GM18909 (cell line): Measurements from ENCODE around the gene KIF23.
A peak's percentile ranks its signal among the peaks of the same experiment; 100 is the strongest.
"Not testable (repeated sequence)": the region's sequence is repeated elsewhere in the genome, so short reads cannot be mapped to it uniquely, and the experiment has no call there.

Experiments
- ATAC-seq: cut with Tn5 transposase; IDR thresholded peaks from one replicate; pipeline ENCODE4 v1.9.1; 2021; ENCODE audit warnings: mild to moderate bottlenecking; ENCODE audit not compliant: unreplicated experiment, poor library complexity

KIF23 gene

GRCh38 chr15:69413822-69414700, at the start of gene KIF23:
Gene KIF23, plus strand, starts transcription at chr15:69414349. Its CDS starts 117 bp downstream, at chr15:69414466.
- peak; percentile 93 for ATAC-seq

DNA sequence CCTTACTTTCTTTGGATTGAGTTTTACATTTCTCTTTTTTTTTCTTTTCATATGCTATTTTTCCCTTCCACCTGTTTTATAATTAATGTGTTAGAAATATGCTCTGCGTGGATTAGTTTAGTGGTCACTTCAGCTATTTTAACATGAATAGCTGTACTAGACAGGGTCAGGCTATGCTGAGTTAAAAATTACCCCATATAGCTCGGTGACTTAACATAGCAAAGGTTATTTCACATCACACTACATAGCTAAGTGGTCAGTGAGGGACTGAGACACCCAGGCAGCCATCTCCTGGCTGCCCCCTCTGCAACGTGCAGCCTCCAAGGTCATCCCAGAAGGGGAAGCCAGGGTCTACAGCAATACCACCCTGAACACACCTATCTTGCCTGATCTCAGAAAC, 46.9 kb upstream of the KIF23 start:
- ATAC-seq = no peak

DNA sequence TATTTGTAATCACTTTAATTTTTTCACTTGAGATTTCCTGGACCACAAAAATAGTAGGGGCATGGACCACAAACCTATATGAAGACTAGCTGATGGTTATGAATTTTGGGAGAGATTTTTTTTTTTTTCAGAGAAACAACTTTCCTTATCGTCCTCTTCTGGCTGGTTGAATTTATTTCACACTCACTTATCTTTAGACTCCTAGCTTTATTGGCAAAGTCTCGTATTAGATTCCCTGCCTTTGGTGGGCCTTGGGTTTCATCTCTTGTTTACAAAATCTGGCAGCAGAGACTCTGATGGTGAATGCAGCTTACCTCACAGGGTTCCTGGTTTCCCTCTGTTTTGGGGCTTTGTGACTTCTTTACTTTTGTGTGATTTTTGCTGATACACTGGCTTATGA, 44.5 kb upstream of the KIF23 start:
- no peak for ATAC-seq

DNA sequence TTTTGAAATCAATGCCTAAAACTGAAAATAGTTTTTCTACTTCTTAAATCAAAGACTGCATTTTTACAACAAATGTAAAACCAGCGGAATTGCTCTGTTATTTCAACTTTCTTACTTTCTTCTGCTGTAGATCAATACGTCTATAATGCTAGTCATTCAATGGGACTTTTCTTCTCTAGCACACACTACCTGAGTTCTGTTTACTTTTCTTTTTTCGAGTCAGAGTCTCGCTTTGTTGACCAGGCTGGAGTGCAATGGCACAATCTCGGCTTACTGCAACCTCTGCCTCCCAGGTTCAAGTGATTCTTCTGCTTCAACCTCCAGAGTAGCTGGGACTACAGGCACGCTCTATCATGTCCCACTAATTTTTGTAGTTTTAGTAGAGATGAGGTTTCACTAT, 40.7 kb upstream of the KIF23 start:
- ATAC-seq = no peak

GRCh38 chr15:69375151-69375790, 38.9 kb upstream of the KIF23 start:
- no peak for ATAC-seq

DNA sequence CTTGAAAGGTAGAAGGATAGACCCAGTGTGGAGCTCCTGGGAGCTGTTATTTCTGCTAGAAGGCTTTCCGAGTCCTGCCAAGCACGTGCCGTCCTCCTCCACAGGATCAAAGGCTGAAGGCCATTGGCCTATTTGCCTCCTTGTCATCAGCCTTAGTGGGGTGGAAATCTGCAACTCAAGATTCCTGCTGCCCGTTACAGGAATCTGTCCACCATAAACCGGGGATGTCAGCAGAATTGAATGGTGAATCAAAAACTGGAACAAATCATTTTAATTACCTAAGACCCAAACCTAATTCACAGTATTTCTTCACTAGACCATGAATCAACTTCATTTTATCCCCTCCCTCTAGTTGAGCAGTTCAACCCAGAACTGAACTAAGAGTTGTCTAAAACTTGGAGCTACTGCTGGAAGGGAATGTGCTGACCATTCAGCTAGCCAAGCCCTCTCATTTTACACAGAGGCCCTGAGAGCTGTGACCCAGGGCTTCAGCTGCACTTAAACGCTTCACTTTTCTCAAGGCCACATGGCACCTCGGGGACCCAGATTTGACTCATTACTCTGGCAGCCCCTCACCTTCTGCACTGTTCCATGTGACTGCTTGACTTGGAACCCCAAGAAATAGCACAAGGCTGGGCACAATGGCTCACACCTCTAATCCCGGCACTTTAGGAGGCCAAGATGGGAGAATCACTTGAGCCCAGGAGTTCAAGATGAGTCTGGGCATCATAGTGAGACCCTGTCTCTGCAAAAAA, 36.8 kb upstream of the KIF23 start:
- no peak for ATAC-seq

- no peak for ATAC-seq
Observed at GRCh38 chr15:69380100-69380725, 33.9 kb upstream of the KIF23 start.

- no peak for ATAC-seq
Observed at GRCh38 chr15:69380726-69381105, 33.4 kb upstream of the KIF23 start.

DNA sequence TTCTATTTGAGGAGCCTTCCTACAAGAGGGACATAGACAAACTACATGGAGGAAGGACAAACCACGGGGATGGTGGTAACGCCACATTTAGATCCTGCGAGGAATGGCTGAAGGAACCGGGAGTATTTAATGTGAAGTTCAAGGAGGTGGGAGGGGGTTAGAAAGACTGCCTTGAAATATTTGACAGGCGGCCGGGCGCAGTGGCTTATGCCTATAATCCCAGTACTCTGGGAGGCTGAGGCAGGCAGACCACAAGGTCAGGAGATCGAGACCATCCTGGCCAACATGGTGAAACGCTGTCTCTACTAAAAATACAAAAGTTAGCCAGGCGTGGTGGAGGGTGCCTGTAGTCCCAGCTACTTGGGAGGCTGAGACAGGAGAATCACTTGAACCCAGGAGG, 32.0 kb upstream of the KIF23 start:
- not testable (repeated sequence) for ATAC-seq

GRCh38 chr15:69384066-69384465, 30.1 kb upstream of the KIF23 start:
- ATAC-seq = not testable (repeated sequence)

- no peak for ATAC-seq
Observed at GRCh38 chr15:69384626-69385598, 29.2 kb upstream of the KIF23 start.

- no peak for ATAC-seq
Observed at GRCh38 chr15:69385831-69386230, 28.3 kb upstream of the KIF23 start.

- no peak for ATAC-seq
Observed at GRCh38 chr15:69386284-69386683, 27.9 kb upstream of the KIF23 start.

DNA sequence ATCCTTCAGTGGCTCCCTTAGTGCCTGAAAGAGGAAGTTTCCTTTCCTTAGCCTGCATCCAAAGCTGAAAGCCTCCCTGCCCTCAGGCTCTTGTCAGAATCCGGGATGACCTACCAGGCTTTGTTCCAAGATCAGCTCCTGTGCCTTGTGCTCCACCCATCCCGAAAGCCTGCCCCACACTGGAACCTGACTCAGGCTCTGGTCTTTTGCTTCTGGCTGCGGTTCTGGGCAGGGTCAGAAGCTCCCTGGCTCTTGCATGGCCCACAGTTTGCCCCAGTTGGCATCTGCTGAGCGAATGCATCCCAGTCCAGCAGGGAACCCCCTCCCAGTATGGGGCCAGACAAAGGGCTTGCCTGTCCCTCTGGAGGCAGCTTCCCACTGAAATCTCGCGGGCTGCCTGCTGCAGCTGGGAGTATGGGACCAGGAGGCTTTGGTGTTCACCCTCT, 25.9 kb upstream of the KIF23 start:
- no peak for ATAC-seq

GRCh38 chr15:69389426-69389825, 24.7 kb upstream of the KIF23 start:
- ATAC-seq = no peak

DNA sequence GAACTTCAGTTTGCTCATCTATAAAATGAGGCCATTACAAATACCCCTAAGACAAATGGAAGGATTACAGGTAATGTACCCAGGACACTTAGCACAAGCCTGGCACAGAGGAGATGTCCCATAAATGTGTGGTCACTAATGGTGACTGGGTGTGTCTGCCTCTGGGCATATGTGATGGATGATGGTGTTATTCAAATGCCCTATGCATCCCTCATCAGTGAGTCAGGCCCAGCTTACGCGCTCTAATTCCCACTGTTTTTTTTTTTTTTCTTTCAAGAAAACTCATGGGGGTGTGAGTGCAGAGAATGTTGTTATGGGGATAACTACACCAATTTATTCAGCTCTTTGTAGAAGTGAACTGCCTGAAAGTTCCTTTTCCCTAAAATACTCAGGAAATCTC, 23.6 kb upstream of the KIF23 start:
- no peak for ATAC-seq

GRCh38 chr15:69391046-69391757, 22.9 kb upstream of the KIF23 start:
- ATAC-seq = no peak

- no peak for ATAC-seq
Observed at GRCh38 chr15:69392352-69392751, 21.8 kb upstream of the KIF23 start.
